Measurements from ENCODE around the gene CHST8.

Gene CHST8

GRCh38 chr19:33717878-33718277 is 96.1 kb downstream of the CHST8 start:
- DNase-seq (ENCODE audit: low spot score), result no peak

- no peak for DNase-seq (ENCODE audit: low spot score)
Observed at GRCh38 chr19:33718651-33719254, 97.0 kb downstream of the CHST8 start.

GRCh38 chr19:33719366-33720154 is 97.8 kb downstream of the CHST8 start:
- no peak for DNase-seq (ENCODE audit: low spot score)

GRCh38 chr19:33720155-33720493 is 98.4 kb downstream of the CHST8 start:
- no peak for DNase-seq (ENCODE audit: low spot score)

GRCh38 chr19:33720691-33721682 is 99.2 kb downstream of the CHST8 start:
- DNase-seq (ENCODE audit: low spot score), result no peak

- no peak for DNase-seq (ENCODE audit: low spot score)
Observed at GRCh38 chr19:33721735-33722297, 100.1 kb downstream of the CHST8 start.

- DNase-seq (ENCODE audit: low spot score), result no peak
Observed at GRCh38 chr19:33722456-33723239, 100.9 kb downstream of the CHST8 start.

GRCh38 chr19:33723512-33723911 is 101.8 kb downstream of the CHST8 start:
- no peak for DNase-seq (ENCODE audit: low spot score)

GRCh38 chr19:33724021-33724720 is 102.4 kb downstream of the CHST8 start:
- no peak for DNase-seq (ENCODE audit: low spot score)

GRCh38 chr19:33724721-33725060 is 102.9 kb downstream of the CHST8 start:
- DNase-seq (ENCODE audit: low spot score), result no peak

GRCh38 chr19:33725567-33725966 is 103.8 kb downstream of the CHST8 start:
- no peak for DNase-seq (ENCODE audit: low spot score)

- DNase-seq (ENCODE audit: low spot score), result no peak
Observed at GRCh38 chr19:33726756-33727155, 105.0 kb downstream of the CHST8 start.

- DNase-seq (ENCODE audit: low spot score), result no peak
Observed at GRCh38 chr19:33727331-33727998, 105.7 kb downstream of the CHST8 start.

GRCh38 chr19:33728141-33728540 is 106.4 kb downstream of the CHST8 start:
- DNase-seq (ENCODE audit: low spot score), result no peak

GRCh38 chr19:33730858-33731607 is 109.3 kb downstream of the CHST8 start:
- no peak for DNase-seq (ENCODE audit: low spot score)

- no peak for DNase-seq (ENCODE audit: low spot score)
Observed at GRCh38 chr19:33731881-33732280, 110.1 kb downstream of the CHST8 start.

GRCh38 chr19:33734913-33735312 is 113.2 kb downstream of the CHST8 start:
- no peak for DNase-seq (ENCODE audit: low spot score)

GRCh38 chr19:33736158-33736557 is 114.4 kb downstream of the CHST8 start:
- DNase-seq (ENCODE audit: low spot score), result no peak

- DNase-seq (ENCODE audit: low spot score), result no peak
Observed at GRCh38 chr19:33736787-33737186, 115.0 kb downstream of the CHST8 start.
